ENCODE measurements around the gene TPRX2.

- TF ChIP-seq EZH2 (IDR thresholded peaks at IDR 0.05; ENCODE audit: low read depth, unreplicated experiment) (no peak), CTCF (conservative IDR thresholded peaks at IDR 0.05; ENCODE audit: low read depth in 2 of 2) (no peak), CREB1 (CRISPR knock-in tag; IDR thresholded peaks at IDR 0.05; ENCODE audit: low read depth) (no peak), REST (IDR thresholded peaks at IDR 0.05; ENCODE audit: unreplicated experiment) (no peak), ETS1 (IDR thresholded peaks at IDR 0.05) (no peak), POLR2AphosphoS5 (IDR thresholded peaks at IDR 0.05; ENCODE audit: low read depth) (no peak), ZNF331 (CRISPR knock-in tag; IDR thresholded peaks at IDR 0.05; ENCODE audit: low read depth) (no peak), EZH2phosphoT487 (IDR thresholded peaks at IDR 0.05; ENCODE audit: unreplicated experiment) (no peak), STAT1 (IDR thresholded peaks at IDR 0.05; ENCODE audit: unreplicated experiment) (no peak), JUNB (IDR thresholded peaks at IDR 0.05; ENCODE audit: unreplicated experiment) (no peak), NANOG (IDR thresholded peaks at IDR 0.05; ENCODE audit: borderline replicate concordance) (no peak), ZNF114 (CRISPR knock-in tag; IDR thresholded peaks at IDR 0.05) (no peak), ZNF462 (CRISPR knock-in tag; IDR thresholded peaks at IDR 0.05) (no peak)
Measured at GRCh38 chr19:47839411-47839810, 19.6 kb upstream of the TPRX2 start.

All from GM23338 (cell line).